ENCODE data around the gene PEMT. TPM values are rescaled to one million over a fixed set of nuclear protein-coding genes. Genes with fewer than 3 reads are reported as not detected.
A peak's percentile ranks its signal among the peaks of the same experiment; 100 is the strongest.

Gene PEMT
- total and polyA plus RNA-seq, 9 of the 15 experiments (the other 6 are each of a cell fraction or from before 2014, with no cell fraction given), result 1.4 to 36.4 (median 13.6) TPM

- TF ChIP-seq ZNF511 (CRISPR knock-in tag; IDR thresholded peaks at IDR 0.05) (0 out of 2 replicates have a peak, but pooled peaks have one; percentile 51), NCOA1 (IDR thresholded peaks at IDR 0.05; ENCODE audit: low read depth) (no peak), PRPF4 (IDR thresholded peaks at IDR 0.05; ENCODE audit: insufficient read depth, low read depth, low read length, poor library complexity, severe bottlenecking) (no peak), NR0B1 (IDR thresholded peaks at IDR 0.05; ENCODE audit: partially characterized antibody) (no peak), SIX5 (IDR thresholded peaks at IDR 0.05; ENCODE audit: borderline replicate concordance in 1 of 2, insufficient read depth in 1 of 2, low read depth in 1 of 2, low read length in 2 of 2) (peak in 1 of 2 experiments; percentile 42; a peak in 1 of 4 replicates), ZNF232 (CRISPR knock-in tag; IDR thresholded peaks at IDR 0.05) (no peak), SIN3B (IDR thresholded peaks at IDR 0.05; ENCODE audit: low read depth) (peak; percentile 91), JUND (IDR thresholded peaks at IDR 0.05; ENCODE audit: borderline replicate concordance, low read depth, low read length) (0 out of 2 replicates have a peak, but pooled peaks have one; percentile 22), JUND (tag; IDR thresholded peaks at IDR 0.05; ENCODE audit: borderline replicate concordance, low read depth, low read length) (no peak), CBFB (CRISPR knock-in tag; IDR thresholded peaks at IDR 0.05) (0 out of 2 replicates have a peak, but pooled peaks have one; percentile 37), ZNF717 (CRISPR knock-in tag; IDR thresholded peaks at IDR 0.05) (no peak), U2AF2 (optimal IDR thresholded peaks at IDR 0.05; ENCODE audit: low read depth, low read length) (no peak), RREB1 (CRISPR knock-in tag; IDR thresholded peaks at IDR 0.05) (no peak), NCOA6 (IDR thresholded peaks at IDR 0.05) (no peak), SRF (CRISPR knock-in tag; IDR thresholded peaks at IDR 0.05) (no peak), HIVEP1 (CRISPR knock-in tag; IDR thresholded peaks at IDR 0.05) (no peak), RB1 (IDR thresholded peaks at IDR 0.05; ENCODE audit: low read depth) (peak; percentile 91), BCL6 (CRISPR knock-in tag; IDR thresholded peaks at IDR 0.05) (no peak), ZNF740 (CRISPR knock-in tag; IDR thresholded peaks at IDR 0.05) (no peak), ZNF740 (tag; IDR thresholded peaks at IDR 0.05) (no peak)
Measured at GRCh38 chr17:17476865-17477467, 114.5 kb downstream of the PEMT start, which contains the start of gene MED9 (continued).

Measured in K562 (cell line).